Activated CD4-positive, alpha-beta T cell treated with anti-CD3 and anti-CD28 coated beads, Interleukin-2, amount 50 U/mL, for 48 hours (primary cell): Measurements from ENCODE around the gene MOB2.

Source experiments
- DNase-seq, 2 experiments: peaks; one replicate each; pipeline ENCODE4 v3.0.0-alpha.2; 2020

The MOB2 gene

DNA sequence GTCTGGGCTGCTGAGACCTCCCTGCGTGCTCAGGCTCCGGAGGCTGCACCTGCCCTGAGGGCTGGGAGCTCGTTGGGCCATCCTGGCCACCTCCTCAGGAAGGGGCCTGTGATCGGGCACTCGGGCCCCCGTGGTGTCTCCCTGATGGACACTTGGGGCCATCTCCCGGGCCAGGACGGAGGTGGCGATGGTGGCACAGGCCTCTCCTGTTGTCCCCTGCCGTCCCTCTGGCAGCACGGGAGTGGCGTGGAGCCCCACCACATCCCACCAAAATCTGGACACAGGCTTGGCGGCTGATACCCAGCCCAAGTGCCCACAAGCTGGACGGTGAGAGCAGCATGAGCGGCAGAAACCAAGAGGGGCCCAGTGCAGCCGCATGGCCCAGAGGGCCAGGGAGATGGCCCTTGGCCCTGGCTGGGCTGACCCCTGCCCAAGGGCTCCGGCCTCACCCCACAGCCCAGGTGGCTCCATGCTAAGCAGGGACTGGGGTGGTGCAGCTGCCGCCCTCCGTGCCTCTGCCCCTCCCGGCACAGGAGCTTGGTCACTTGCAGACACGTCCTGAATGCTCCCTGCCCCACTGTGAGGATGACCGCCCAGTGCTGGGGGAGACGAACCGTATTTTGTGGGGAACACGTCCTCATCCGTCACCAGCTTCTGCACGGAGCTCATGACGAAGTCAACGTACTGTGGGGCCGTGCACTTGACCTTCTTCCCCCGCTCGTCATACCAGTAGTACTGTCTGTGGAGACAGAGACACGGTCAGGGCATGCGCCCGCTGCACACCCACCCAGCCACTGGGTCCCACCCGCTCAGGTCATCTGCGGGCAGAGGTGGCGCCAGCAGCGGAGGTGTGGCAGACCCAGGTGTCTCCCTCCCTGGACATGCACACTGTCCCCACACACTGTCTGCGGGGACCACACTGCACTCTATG, 15.6 kb downstream of the MOB2 start:
- no peak for DNase-seq

DNA sequence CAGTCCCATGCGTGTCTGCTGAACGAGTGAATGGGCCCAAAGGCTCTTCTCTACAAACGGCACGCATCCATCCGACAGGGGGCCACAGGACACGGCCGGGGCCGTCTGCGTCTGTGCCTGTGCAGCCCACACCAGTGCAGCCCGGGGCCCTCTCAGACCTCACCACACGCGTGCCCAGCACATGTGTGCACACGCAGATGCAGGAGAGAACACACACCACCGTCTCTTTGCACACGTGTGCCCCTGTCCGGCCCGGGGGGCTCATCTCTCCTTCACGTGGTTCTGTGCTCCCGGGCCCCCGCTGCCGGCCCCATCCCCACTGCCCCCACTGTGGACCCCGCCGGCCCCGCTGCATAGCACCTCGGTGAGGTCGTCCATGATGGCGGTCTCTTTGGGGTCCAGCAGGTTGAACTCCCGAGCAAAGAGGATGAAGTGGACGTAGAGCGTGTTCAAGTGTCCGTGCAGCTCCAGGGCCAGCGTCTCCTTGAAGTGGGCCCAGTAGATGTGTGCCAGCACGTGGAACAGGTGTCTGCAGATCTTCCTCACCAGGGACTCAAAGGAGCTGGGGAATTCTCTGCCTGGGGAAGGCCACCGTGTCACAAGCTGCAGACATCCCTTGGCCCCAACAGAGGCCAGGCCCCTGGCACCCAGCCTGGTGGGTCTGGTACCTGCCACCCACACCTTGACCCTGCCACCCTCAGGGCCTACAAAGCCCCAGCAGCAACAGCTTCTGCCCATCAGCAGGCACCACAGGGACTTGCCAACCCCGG, 16.5 kb downstream of the MOB2 start:
- DNase-seq: no peak

DNA sequence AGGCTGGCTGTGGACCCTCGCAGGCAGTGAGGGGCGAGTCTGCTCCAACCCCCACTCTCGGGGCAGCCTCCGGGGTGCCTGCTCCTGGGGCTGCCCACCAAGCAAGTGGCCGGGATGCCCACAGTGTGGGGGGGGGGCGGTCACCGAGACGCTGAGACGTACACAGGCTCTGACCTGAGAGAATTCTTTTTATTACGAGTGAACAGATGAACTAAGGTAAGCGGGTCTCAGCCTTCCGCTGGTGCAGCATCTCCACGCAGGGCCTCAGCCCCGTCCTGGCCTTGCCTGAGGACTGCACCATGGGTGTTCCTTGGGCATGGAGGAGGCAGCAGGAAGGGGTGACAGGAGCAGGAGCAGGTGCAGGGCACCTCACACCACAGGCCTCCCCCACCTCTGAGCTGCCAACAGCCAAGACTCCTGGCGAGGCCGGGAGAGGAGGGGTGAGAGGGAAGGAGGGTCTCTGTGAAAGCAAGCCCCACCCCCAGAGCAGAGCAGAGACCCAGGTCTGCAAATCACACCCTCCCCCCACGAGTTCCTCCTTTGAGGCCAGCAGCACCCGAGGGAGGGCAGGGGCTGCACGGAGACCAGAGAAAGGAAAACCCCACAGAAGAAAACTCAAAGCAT, 17.2 kb downstream of the MOB2 start:
- DNase-seq: no peak

DNA sequence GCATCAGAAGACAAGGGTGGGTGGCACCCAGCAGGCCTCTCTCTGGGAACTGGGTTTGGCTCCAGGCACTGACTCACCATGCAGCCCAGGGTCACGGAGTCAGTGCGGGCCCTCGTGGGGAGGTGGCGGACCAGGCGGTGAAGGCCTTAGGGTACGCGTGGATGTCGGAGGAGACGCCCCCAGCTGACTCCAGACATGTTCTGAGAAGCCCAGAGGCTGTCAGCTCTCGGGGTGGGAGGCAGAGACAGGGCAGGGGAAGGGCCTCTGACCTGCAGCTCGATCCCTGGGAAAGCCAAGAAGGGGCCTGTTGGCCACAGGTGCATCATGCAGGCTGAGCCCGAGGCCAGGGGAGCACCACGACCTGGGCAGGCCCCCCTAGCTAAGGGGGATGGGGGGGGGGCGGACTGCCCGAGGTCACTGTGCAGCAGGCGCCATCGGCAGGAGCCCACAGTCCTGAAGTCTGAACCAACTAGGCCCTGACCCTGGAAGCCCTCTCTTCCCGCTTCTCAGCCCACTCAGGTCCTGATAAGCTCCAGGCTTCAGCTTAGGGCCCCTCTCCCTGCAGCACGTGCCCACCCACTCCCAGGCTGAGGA, 18.0 kb downstream of the MOB2 start:
- DNase-seq: no peak

DNA sequence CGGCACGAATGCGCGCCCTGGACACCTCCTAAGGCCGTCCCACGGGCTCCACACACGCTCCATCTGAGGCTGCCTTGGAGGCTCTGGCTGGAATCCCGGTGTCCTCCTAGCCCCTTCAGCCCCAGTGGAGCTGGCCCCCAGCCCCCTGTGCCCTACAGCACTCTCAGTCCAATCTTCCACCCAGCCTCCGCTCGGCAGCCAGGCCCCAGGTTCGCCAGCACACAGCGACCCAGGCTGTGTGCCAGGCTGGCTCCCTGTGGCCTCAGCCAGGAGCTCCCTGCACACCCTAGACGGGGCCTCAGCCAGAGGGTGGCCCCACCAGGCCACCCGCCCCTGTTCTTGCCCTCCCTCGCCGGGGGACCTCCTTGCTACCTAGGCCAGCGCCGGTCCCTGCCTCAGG, 18.6 kb downstream of the MOB2 start:
- DNase-seq: no peak

DNA sequence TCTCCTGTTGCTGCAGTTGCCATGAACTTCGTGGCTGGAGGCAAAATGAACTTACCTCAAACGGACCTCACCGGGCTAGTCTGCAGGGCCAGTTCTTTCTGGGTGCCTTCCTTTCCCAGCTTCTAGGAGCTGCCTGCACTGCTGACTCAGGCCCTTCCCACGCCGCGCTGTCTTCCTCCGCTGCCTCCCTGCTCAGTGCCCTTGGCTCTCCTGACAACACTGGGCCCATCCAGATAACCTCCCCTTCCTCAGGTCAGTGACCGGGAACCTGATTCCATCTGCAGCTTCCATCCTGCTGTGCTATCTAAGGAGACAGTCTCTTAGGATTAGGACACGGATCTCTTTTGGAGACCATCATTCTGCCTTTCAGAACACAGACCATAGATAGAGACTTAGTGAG, 19.3 kb downstream of the MOB2 start:
- no peak for DNase-seq

DNA sequence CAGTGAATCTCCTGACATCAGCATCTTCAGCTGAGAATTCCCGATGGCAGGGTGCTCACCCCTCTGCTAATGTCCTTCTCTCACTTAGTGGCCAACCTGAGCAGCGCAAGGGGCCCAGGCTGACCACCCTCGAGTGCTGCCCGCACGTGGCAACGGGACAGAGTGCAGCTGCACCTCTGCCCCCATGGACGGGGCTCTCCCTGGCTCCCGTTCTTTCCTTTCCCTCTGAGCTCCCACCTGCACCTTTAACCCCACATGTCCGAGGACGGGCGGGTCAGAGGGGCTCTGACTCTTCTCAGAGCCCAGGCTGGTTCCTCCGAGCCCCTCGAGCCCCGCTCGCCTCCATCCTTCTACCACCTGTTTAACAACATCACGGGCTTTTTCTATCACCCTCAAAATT, 19.8 kb downstream of the MOB2 start:
- DNase-seq: no peak

DNA sequence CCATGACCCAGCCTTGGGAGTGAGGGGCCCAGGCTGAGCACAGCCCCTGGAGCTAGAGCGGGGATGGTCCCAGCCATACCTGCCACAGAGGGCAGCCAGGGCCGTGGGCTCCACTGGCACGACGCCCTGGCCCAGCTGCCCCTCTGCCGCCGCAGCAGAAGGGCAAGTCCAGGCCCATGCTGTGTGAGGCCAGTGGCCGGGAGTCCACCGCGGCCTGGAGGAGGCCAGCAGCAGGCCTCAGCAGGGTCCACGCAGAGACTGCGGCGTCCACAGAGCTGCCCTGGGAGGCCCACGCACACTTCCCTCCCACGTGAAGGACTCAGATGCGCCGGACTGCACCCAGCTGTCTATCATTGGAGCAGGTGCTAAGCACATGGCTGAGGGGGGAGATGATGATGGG, 23.5 kb downstream of the MOB2 start:
- DNase-seq: no peak

DNA sequence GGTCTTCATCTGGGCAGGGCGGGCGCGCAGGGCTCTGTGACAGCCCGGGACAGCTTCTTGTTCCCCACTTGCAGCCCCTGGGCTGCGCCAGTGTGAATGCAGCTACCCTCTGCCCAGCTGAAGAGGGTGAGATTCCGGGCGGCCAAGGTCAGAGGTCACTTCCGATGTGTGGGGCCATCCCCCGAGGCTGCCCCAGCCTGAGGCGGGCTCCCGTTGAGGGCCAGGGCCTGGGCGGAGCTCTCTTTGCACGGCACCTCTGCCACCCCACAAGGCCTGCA, 23.9 kb downstream of the MOB2 start:
- DNase-seq: no peak

DNA sequence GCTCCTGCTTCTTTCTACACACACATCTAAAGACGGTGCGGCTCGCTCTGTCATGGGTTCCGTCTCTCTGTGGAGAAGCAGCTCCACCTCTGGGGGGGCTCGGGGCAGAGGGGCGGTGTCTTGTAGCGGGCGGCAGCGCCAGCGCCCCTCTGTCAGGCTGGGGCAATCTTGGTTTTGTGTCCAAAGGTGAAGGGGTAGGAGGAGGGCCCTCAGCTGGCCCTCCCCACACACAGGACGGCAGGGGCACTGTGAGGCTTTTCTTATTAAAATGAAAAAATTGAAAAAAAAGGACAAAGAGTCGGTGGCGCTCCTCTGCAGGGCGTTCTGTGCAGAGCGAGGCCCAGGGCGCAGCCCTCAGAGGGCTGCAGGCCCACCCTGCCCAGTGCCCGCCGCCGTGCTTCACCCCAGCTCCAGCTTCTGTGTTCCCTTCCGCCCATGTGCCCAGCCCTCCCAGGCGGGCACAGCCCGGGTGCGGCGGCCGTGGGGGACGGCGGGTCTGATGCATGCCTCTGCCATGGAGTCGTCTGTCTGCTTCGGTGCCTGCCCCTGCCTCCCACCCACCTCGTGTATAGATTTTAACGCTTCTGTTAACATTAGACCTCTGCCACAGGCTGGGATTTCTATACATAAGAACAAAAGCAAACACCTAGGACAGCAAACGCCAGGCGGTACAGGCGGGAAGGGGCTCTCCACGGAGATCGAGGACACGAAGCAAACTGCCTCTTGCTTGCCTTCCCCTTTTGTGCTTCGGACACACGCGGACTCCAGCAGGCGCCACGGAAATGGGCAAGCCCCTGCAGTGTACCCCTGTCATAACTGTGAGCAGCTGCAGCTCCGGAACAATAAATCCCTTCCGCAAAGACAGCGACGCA, 24.5 kb downstream of the MOB2 start:
- DNase-seq: no peak

DNA sequence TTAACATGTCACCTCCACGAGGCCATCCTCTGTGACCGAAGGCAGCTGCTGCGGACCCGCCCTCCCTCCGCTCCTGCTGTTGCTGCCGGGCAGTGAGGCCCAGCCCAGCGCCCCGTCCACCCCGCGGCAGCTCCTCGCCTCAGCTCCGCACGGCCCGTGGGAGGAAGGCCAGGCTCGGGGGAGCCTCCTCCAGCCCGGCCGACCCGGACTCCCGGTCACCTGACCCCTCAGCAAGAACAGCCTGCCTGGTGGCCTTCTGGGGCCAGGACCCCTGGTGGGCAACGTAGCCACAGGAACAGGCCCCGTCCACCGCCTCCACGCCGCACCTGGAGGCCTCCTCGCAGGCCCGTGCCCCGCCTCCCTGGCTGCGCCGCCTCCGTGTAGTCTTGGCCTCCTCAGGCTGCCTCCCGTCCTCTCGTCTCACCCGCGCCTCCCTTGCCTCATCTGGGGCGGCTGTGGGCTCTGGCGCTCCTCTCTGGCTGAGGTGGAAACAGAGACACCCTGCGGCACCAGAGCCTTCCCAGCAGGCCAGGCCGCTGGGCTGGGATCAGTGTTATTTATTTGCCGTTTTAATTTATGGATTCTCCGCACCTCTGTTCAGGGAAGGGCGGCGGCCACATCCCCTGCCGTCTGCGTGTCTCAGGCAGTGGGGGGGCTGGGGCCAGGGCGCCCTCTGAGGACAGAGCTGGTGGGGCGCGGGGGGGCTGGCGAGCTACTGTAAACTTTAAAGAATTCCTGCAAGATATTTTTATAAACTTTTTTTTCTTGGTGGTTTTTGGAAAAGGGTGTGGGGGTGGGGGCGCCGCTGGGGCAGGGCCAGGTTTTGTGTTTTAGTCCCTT, 25.4 kb downstream of the MOB2 start:
- DNase-seq: no peak

DNA sequence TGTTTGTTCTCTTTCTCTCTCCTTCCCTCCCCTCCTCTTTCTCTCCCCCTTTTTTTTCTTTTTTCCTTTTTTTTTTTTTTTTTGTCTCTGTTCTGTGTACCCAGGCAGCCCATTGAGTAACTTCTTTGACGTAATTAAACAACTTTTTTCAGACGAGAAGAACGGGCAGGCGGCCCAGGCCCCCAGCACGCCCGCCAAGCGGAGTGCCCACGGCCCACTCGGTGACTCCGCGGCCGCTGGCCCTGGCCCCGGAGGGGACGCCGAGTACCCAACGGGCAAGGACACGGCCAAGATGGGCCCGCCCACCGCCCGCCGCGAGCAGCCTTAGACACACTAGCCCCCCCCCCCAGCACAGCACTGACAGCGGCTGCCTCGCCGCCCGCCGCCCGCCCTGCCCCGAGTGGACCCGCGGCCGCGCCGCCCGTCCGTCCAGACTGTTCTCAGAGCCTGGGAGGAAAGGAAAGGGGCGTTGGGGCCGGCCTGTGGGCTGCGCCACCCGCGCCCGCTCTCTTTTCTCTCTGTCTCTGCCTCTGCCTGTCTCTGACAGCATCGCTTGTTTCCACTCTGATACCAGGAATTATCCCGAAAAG, 26.1 kb downstream of the MOB2 start:
- DNase-seq: no peak

DNA sequence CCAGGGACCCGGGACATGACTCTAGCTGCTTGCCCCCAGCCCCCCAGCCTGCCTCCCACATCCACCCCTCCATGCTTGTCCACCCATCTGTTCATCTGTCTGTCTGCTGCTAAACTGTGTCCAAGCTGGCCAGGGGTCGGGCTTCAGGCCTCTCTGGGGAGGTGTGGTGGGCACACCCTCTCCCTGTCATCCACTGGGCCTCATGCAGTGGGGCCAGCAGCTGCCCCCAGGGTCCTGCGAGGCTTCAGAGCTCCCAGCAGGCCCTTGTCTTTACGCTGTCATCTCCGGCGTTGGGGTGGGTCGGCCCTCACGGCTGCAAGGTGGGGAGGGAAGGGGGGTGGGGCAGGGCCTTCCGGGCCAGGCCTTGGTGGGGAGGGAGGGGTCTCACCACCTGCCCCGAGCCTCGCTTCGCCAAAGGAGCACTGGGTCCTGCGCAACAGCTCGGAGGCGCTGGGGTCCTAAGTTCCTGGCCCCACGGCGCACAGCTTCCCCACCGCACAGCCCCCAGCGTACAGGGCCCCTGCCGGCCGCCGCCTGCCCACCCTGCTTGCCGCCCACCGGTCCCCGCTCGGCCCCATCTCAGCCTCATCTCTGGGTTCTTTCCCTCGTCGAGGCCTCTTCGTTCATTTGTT, 26.7 kb downstream of the MOB2 start:
- no peak for DNase-seq

DNA sequence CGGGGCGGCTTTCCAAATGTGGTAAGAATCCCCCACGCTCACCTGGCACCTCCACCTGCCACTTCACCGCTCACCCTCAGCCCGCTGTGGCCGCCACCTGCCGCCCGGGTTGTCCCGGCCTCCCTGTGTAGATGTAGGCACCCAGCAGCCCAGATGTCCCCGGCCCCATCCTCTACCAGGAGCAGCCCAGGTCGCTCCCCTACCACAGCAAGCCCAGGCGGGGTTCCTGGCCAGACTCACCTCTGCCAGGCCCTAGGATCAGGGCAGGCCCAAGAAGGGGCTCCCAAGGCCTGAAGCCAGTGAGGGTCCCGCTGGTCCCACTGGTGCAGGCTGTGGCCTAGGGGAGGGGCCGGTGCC, 27.4 kb downstream of the MOB2 start:
- DNase-seq: no peak

DNA sequence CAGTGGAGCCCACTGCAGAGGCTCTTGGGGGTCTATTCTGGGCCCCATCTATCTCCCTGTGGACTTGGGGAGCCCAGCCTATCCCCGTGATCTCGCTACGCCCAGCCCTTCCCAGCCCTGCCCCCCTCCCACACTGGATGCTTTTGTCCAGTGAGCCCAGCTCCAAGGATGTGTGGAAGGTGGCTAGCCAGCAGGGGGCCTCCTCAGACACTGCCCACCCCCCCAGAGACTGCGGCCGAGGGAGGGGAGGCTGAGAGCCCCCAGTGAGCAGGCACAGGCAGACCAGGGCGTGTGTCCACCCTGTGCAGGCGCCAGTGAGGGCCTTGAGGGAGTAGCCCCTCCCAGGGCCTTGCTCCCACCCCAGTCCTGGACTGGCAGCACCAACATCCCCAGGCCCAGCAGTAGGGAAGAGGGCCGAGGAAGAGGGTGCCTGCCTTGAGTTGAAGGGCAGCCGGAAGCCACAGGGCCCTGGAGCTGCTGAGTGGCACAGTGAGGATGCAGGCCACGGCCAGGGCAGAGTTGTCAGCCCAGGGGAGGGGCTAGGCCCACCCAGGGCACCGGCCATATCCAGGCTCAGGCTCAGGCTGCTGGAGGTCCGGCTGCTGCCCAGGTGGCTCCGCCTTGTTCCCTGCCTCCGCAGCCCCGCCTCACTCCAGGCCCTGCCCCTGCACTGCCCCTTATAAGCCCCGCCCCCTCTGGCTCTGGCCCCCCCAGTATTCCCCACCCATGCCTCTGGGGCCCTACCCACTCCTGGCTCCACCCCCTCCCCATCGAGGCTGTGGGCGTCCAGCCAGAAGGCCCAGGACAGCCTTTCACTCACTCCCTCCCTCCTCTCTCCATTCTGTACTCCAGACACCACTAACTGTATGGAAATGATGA, 28.0 kb downstream of the MOB2 start:
- no peak for DNase-seq

DNA sequence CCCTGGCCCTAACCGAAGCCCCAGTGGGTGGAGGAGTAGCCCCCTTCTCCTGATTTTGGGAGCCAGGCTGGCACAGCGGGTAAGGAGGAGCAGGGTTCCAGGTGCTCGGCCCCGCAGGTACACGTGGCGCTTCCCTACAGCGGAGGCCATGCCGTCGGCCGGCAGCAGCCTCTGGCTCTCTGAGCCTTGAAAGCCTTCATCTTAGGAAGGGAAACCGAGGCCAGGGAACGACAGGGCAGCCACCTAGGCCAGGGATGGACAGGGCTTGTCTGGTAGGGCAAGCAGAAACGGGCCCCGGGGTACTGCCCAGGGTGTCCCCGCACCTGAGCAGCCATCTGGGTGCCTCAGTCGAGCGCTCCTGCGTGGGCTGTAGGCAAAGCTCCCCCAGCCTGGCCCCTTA, 28.7 kb downstream of the MOB2 start:
- DNase-seq: no peak

DNA sequence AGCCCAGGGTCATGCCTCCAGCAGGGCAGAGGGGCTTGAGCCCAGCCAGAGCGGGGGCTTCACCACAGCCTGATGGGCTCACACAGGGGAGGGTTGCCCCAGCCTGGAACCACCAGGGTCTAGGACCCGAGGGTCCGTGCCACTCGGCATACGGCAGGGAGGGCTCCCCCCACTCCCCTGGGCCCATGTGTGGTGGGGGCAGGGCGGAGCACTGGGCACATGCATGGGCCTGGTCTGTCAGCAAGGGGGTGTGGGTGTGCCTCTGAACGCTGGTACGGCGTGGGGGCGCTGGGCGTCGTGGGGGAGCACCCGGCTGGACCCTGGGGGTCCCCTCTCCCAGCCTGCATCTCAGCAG, 29.3 kb downstream of the MOB2 start:
- no peak for DNase-seq

DNA sequence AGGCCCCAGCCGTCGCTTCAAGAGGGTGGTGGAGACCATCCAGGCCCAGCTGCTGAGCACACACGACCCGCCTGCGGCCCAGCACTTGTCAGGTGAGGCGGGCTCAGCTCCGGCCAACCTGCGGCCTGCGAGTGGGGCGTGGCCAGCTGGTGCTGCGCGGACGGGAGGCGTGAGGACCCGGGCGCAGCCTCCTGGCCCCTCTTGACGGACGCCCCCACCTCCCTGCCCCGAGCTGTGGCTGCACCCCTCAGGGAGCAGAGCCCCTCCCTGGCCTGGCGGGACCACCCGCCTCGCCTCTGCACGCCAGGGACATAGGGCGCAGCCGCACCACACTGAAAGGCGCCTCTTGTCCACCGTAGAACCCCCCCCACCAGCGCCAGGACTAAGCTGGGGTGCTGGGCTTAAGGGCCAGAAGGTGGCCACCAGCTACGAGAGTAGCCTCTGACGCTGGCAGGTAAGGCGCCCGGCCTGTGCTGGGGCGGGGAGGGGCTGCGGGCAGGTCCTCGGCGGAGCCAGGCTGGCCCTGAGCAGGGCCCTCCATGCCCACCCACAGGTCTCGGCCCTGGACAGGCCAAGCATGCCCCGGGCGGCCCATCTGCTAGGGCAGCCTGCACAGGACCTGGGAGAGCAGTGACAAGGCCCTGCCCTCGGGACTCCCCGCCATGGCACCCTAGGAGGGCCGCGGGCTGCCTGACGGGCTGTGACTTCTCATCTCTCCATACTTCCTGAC, 29.8 kb downstream of the MOB2 start:
- no peak for DNase-seq

DNA sequence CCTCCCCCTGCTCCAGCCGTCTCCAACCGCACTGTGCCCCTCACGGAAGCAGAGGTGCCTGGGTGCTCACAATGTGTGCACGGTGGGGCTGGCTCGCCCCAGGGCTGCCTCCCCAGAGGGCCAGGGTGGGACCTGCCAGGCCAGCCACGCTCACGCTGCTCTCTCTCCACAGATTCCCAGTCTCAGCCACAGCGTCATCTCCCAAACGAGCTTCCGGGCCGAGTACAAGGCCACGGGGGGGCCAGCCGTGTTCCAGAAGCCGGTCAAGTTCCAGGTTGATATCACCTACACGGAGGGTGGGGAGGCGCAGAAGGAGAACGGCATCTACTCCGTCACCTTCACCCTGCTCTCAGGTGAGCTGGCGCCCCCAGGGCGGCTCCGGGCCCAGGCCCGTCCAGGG, 30.4 kb downstream of the MOB2 start:
- no peak for DNase-seq
